Stimulated activated CD4-positive, alpha-beta T cell treated with anti-CD3 and anti-CD28 coated beads, TNF-alpha, amount 100 ng/mL, for 1 hour (primary cell): ENCODE data around the gene CDH4.

Experiments used
- DNase-seq, 3 donors: peaks; one replicate each; pipeline ENCODE4 v3.0.0-alpha.2; 2020; ENCODE audit warnings: low read depth in 3 of 3, low spot score in 1 of 3

CDH4 gene

DNA sequence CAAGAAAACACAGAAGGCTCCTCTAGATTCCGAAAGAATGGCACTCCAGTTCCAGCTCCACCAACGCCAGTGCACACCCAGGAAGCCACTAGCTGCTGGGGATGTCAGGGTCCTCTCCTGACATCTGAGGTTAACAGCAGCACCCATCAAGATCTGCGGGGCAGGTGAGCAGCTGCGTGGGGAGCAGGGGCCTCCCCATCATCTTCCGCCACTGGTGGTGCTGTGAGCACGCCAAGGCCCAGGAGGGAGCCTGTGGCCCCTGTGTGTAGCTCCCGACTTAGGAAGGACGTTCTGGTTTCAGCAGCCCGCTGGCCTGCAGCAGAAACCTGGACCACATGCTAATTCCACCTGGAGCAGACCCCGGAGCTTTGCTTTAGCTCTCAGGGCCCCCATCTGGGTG is 427.4 kb downstream of the CDH4 start:
- no peak for DNase-seq

DNA sequence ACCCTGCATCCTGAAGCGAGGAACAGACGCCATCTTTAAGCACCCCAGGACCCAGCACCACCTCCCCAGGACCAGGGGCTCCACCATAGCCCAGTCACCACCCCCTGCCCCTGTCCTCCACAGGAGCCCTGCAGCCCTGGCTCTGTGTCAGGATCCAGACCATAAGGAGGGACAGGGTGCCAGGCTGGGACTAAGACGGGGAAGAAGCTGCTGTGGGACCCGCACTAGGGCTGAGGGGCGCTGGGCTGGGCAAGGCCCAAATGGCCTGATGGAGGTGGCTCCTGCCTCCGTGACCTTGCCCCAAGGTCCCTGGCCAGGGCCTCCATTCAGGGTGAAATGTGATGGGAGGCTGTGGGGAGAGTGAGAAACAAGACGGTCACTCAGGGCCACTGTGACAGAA is 428.0 kb downstream of the CDH4 start:
- DNase-seq, result no peak

DNA sequence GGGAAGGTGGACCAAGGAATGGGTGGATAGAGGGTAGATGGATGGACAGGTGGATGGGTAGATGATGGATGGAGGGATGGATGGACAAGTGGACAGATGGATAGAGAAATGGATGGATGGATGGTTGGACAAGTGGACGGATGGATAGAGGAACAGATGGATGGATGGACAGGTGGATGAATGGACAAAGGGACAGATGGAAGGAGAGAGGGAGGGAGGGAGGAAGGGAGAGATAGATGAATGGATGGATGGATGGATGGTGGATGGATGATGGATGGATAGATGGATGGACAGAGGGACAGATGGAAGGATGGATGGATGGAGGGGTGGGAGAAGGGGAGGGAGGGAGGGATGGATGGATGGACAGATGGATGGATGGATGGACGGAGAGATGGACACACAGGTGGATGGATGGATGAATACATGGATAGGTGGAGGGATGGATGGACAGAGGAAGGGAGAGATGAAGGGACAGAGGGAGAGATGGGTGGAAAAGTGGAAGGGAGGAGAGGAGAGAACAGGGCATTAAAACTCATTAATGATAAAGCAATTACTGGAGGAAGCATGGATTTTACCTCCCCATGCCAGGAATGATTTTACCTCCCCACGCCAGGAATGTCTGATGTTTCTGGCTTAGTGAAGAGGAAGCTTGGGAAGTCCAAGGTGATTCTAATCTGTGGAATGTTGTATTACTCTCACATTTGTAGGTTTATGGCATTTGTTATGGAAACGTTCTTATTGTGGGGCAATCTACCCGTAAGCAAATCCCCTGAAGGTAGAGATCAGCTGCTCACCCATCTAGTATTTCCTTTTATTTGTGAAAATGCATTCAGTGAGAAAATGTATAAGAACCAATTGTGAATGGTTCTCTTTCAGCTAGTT is 430.3 kb downstream of the CDH4 start:
- no peak for DNase-seq

- no peak for DNase-seq
Observed at GRCh38 chr20:61682996-61683681, 431.1 kb downstream of the CDH4 start.

DNA sequence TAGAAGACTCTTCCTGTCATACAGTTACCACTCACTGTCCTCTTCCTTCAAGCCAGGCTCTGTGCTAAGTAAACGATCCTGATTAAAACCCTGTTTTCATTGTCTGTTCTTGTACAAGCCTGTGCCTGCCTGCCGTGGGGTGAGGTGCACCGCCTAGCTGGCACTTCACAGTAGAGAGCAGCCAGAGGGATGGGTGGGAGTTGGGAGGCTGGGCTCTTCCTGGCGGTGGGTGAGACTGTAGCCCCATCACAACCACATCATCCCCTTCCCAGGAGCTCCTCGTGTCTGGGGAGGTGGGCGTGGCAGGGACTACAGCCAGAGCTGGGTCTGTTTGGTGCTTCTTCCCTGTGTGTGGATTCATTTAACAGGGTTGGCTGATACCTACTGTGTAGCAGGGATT is 431.7 kb downstream of the CDH4 start:
- no peak for DNase-seq

GRCh38 chr20:61684136-61684535 is 432.1 kb downstream of the CDH4 start:
- DNase-seq, result no peak

GRCh38 chr20:61684583-61685235 is 432.6 kb downstream of the CDH4 start:
- no peak for DNase-seq

GRCh38 chr20:61685462-61685861 is 433.4 kb downstream of the CDH4 start:
- DNase-seq, result no peak

DNA sequence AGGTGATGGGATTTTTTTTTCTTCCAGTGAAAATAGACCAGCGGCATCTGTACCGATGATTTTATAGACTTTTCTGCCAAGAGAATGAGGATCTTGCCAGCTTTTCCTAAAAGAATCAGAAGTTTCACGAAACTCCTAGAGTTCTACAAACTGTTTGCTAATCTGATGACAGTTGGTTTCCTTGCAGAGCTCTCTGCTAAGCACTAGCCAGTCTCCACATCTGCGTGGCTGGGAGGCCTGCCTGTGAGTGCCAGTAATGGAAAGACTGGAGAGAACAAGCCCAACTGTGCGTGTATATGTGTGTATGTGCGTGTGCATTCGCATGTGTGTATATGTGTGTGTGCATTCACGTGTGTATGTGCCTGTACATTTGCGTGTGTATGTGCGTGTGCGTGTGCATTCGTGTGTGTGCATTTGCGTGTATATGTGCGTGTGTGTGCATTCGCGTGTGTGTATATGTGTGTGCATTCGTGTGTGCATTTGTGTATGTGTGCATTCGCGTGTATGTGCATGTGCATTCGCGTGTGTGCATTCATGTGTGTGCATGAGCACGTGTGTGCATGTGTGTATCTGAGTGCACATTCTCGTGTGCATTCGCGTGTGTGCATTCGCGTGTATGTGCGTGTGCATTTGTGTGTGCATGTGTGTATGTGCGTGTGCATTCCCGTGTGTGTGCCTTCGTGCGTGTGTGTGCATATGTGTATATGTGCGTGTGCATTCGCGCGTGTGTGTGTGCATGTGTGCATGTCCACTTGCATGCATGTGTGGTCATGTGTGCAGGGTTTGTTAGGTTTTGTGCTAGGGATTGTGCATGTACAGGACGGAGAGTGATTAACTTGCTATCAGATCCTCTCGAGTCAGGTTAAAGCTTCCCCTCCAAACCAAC is 434.2 kb downstream of the CDH4 start:
- DNase-seq, result no peak

DNA sequence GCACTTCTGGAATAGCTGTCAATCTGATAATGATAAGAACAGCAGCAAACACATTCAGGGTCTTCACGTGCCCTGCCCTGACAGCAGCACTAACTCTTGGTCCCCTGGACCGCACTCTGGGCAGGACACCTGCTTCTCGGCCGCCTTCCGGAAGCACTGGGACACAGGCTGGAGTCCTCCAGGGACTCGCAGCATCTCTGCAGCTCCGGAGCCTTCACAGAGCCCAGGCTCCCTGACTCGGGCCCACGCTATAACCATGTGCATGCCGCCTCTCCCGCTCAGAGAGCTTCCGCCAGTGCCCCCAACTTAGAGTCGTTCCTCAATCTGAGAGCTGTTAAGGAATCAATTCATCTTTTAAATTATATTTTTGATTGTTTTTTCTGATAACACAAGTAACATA is 436.4 kb downstream of the CDH4 start:
- no peak for DNase-seq

DNA sequence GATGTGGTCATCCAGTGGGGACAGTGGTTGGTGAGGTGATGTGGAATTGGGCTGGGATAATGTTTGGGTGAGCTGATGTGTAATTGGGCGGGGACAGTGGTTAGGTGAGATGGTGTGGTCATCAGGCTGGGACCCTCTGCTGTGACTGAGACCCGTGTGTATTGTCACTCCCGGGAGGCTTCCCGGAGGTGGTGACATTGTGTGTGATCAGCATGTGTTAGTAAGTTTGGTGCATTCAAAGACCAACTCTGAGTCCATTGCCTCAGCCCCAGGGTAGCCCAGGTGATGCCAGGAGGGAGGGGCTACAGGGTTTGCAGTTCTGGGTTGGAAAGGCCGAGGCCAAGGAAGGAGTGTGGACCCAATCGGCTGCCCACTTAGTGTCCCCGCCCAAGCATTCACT is 438.1 kb downstream of the CDH4 start:
- DNase-seq, result no peak

DNA sequence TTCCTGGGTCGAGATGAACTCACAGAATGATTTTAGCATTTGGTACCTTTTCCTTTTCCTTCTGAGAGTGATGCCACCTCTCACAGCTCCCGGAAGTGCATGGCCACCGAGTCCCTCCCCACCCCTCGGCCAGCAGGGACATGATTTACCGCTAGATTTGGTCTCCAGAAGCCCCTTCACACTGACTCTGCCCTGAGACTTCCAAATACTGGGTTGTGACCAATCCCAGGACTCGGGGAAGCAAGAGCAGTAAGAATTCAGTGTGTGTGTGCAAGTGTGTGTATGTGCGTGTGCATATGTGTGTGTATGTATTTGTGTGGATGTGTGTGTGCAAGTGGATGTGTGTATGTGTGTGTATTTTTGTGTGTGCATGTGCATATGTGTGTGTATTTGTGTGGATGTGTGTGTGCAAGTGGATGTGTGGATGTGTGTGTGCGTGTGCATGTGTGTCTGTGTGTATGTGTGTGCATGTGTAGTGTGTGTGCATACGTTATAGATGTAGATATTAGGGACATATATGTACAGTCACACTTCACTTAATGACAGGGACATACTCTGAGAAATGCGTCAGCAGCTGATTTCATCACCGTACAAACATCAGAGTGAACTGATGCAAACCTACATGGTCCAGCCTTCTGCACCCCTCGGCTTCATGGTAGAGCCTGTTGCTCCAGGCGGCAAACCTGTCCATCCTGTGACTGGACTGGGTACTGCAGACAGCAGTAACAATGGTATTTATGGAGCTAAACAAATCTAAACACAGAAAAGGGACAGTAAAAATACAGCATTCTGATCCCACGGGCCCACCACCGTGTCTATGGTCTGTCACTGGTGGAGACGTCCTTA is 439.2 kb downstream of the CDH4 start:
- DNase-seq, result no peak

- DNase-seq, result no peak
Observed at GRCh38 chr20:61691978-61692377, 439.9 kb downstream of the CDH4 start.

DNA sequence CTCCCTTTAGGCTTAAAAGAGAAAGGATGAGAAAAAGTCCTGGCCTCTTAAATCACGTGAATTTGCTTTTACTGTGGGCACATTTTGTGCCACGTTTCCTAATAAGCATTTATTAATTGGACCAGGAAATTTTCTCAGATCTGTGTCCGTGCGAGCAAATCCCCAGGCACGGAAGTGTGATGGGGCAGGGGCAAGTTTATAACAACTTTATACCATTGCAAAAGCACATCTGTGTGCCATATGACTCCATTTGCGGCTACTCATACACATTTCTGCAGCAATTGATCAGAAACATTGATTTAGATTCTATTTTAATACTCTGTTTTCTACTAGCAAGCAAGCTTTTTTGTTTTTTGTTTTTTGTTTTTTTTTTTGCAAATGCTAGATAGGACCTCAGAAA is 440.4 kb downstream of the CDH4 start:
- no peak for DNase-seq

GRCh38 chr20:61693055-61693600 is 441.1 kb downstream of the CDH4 start:
- no peak for DNase-seq

DNA sequence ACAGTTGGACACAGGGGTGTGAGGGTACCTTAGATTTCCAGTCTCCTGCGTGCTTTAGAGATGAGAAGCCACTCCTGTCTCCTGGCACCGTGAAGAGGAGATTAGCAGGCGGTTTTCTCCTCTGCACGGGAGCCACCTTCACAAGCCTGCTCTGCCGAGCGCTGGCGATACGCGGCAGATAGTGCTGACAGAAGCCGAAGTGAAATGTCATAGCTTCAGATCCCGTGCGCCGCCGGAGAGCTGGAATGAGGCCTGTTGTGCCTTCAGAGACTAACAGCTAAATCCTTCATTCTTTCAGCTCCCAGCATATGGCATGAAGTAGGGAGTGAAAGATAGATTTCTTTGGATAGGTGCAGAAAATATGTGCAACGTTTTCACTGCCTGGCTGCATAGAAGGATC is 442.6 kb downstream of the CDH4 start:
- DNase-seq, result no peak

- DNase-seq, result no peak
Observed at GRCh38 chr20:61695741-61696140, 443.7 kb downstream of the CDH4 start.

GRCh38 chr20:61696181-61696735 is 444.2 kb downstream of the CDH4 start:
- DNase-seq, result no peak
